ENCODE results near the gene ZDHHC12.

The ZDHHC12 gene

DNA sequence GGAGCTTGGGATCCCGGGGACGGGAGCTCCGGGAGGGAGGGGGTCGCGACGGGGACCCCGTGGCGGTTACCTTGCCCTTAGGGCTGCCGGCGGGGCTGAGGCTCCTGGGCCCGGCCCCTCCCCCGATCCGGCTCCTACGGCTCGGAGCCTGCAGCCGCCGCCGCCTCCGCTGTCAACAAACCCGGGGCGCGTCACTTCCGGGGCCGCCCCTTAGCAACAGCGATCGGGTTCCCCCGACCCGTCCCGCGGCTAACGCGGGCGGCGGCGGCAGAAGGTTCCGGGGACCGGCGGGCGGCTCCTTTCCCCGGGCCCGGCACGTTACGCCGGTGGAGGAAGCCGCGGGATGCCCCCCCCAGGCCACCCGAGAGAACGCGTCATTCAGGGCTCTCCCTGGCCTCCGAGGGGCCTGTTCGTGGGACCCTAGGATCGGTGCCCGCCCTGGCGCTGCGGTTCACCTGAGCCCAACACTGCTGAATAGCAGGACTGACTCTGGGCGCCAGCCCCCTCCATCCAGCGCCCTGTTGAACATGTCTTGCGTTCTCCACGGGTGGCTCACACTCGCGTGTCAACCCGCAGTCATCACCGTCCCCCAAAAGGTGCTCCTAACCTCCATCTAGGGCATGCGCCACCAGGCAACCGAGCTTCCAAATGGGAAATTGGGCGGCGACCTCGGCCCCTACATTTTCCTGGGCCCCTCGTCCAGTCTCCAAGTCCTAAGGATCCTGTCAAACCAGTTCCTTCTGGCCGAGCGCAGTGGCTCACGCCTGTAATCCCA, 48.0 kb upstream of the ZDHHC12 start, which contains the start of gene ZER1 (continued):
- TF ChIP-seq, protein P1, sequence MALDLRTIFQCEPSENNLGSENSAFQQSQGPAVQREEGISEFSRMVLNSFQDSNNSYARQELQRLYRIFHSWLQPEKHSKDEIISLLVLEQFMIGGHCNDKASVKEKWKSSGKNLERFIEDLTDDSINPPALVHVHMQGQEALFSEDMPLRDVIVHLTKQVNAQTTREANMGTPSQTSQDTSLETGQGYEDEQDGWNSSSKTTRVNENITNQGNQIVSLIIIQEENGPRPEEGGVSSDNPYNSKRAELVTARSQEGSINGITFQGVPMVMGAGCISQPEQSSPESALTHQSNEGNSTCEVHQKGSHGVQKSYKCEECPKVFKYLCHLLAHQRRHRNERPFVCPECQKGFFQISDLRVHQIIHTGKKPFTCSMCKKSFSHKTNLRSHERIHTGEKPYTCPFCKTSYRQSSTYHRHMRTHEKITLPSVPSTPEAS (tag by site-specific recombination; IDR thresholded peaks at IDR 0.05), result peak; percentile 53; the same call in 1 of the 2 replicates
- TF ChIP-seq ZNF202 (tag by site-specific recombination; IDR thresholded peaks at IDR 0.05; ENCODE audit: borderline replicate concordance), result no peak
- TF ChIP-seq, protein P2, sequence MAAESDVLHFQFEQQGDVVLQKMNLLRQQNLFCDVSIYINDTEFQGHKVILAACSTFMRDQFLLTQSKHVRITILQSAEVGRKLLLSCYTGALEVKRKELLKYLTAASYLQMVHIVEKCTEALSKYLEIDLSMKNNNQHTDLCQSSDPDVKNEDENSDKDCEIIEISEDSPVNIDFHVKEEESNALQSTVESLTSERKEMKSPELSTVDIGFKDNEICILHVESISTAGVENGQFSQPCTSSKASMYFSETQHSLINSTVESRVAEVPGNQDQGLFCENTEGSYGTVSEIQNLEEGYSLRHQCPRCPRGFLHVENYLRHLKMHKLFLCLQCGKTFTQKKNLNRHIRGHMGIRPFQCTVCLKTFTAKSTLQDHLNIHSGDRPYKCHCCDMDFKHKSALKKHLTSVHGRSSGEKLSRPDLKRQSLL (tag by site-specific recombination; IDR thresholded peaks at IDR 0.05), result peak; percentile 28; the same call in 1 of the 2 replicates
- peak; percentile 57 for TF ChIP-seq ZIC2 (tag by site-specific recombination; IDR thresholded peaks at IDR 0.05)
- no peak for TF ChIP-seq ZNF404 (tag by site-specific recombination; IDR thresholded peaks at IDR 0.05)
- peak; percentile 93 for TF ChIP-seq SCRT1 (tag by site-specific recombination; IDR thresholded peaks at IDR 0.05; ENCODE audit: borderline replicate concordance)
- TF ChIP-seq ZBTB17 (tag by site-specific recombination; IDR thresholded peaks at IDR 0.05), result peak; percentile 80
- no peak for TF ChIP-seq ZNF423 (tag by site-specific recombination; IDR thresholded peaks at IDR 0.05)
- TF ChIP-seq, protein P3, sequence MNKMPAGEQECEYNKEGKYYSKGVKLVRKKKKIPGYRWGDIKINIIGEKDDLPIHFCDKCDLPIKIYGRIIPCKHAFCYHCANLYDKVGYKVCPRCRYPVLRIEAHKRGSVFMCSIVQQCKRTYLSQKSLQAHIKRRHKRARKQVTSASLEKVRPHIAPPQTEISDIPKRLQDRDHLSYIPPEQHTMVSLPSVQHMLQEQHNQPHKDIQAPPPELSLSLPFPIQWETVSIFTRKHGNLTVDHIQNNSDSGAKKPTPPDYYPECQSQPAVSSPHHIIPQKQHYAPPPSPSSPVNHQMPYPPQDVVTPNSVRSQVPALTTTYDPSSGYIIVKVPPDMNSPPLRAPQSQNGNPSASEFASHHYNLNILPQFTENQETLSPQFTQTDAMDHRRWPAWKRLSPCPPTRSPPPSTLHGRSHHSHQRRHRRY (tag by site-specific recombination; IDR thresholded peaks at IDR 0.05), result no peak

DNA sequence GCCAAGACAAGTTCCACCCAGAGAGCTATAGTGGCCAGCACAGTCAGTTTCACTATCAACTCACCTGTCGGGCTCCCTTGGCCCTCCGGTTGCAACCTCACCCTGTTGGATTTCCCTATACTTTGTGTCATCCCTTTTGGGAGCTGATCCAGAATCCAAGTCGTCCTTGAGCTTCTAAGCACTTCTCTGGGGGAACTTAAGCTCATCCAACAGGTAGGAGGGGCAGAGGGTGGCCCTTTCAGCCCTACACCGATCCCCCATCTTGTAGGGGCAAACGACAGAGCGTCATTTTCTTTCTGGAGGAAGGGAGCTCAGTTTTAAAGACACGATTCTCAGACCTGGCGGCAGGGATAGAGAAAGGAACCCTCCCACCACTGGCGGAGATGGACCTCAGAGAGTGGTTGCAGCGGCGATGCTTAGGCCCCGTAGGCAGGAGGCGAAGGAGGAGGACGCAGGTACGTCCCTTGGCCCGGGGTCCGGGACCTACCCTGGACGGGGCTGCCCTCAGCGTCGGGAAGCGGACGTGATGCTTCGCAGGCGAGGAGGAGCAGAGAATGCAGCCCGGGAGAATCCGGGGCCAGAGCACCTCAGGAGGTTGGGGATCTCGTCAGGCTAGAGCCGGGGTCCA, 47.3 kb upstream of the ZDHHC12 start:
- Histone ChIP-seq H3K4me3 (ENCODE audit: low read depth, low read length) (peak overlapping the region; percentile 64), H3K9me3 (ENCODE audit: control insufficient read depth, insufficient read depth, low read depth, low read length) (no peaks in the 10 kb centered on the region), H3K36me3 (ENCODE audit: control insufficient read depth in 2 of 2, insufficient read depth in 1 of 2, low read length in 2 of 2) (peaks cover 0 to 16% of the 10 kb centered on the region in 2 experiments; a peak in 1 of 3 replicates), H3K4me1 (ENCODE audit: control insufficient read depth, insufficient read depth, low read length) (no peaks in the 10 kb centered on the region), H3K27ac (ENCODE audit: extremely low read depth, low read depth, low read length) (peak overlapping the region; percentile 62)
- ChIA-PET POLR2A (interaction anchor here (0.5 to 1.1 kb wide), 5 partner anchors 10 to 410 kb away, joined by 4 to 5 read pairs (median 5); partner anchors contain the start of genes ENDOG and SPOUT1), CTCF (interaction anchor here (0.9 to 1.3 kb wide), 4 partner anchors 17 to 108 kb away, joined by 4 to 7 read pairs (median 6); partner anchors contain the start of gene ENDOG)
- no peak for TF ChIP-seq ZNF274 (IDR thresholded peaks at IDR 0.05; ENCODE audit: low read length)
- no peak for TF ChIP-seq ZNF274 (tag by site-specific recombination; IDR thresholded peaks at IDR 0.05; ENCODE audit: borderline replicate concordance)
- TF ChIP-seq, protein P4, sequence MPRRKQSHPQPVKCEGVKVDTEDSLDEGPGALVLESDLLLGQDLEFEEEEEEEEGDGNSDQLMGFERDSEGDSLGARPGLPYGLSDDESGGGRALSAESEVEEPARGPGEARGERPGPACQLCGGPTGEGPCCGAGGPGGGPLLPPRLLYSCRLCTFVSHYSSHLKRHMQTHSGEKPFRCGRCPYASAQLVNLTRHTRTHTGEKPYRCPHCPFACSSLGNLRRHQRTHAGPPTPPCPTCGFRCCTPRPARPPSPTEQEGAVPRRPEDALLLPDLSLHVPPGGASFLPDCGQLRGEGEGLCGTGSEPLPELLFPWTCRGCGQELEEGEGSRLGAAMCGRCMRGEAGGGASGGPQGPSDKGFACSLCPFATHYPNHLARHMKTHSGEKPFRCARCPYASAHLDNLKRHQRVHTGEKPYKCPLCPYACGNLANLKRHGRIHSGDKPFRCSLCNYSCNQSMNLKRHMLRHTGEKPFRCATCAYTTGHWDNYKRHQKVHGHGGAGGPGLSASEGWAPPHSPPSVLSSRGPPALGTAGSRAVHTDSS (tag by site-specific recombination; IDR thresholded peaks at IDR 0.05), result no peak
- TF ChIP-seq ZNF140 (tag by site-specific recombination; IDR thresholded peaks at IDR 0.05), result no peak
- 0 out of 2 replicates have a peak, but pooled peaks have one; percentile 6 for TF ChIP-seq ZBTB17 (tag by site-specific recombination; IDR thresholded peaks at IDR 0.05)
- TF ChIP-seq OSR2 (tag by site-specific recombination; IDR thresholded peaks at IDR 0.05), result no peak
- no peak for TF ChIP-seq SETDB1 (IDR thresholded peaks at IDR 0.05; ENCODE audit: insufficient read length, low read length)
- peak; percentile 61 for TF ChIP-seq ZBTB48 (tag by site-specific recombination; IDR thresholded peaks at IDR 0.05)
- TF ChIP-seq ZNF416 (tag by site-specific recombination; IDR thresholded peaks at IDR 0.05), result no peak
- TF ChIP-seq, protein P5, sequence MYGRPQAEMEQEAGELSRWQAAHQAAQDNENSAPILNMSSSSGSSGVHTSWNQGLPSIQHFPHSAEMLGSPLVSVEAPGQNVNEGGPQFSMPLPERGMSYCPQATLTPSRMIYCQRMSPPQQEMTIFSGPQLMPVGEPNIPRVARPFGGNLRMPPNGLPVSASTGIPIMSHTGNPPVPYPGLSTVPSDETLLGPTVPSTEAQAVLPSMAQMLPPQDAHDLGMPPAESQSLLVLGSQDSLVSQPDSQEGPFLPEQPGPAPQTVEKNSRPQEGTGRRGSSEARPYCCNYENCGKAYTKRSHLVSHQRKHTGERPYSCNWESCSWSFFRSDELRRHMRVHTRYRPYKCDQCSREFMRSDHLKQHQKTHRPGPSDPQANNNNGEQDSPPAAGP (tag by site-specific recombination; IDR thresholded peaks at IDR 0.05), result no peak
- TF ChIP-seq ZNF747 (tag by site-specific recombination; IDR thresholded peaks at IDR 0.05), result no peak
- no peak for TF ChIP-seq KLF1 (tag by site-specific recombination; IDR thresholded peaks at IDR 0.05)
- TF ChIP-seq, protein P6, sequence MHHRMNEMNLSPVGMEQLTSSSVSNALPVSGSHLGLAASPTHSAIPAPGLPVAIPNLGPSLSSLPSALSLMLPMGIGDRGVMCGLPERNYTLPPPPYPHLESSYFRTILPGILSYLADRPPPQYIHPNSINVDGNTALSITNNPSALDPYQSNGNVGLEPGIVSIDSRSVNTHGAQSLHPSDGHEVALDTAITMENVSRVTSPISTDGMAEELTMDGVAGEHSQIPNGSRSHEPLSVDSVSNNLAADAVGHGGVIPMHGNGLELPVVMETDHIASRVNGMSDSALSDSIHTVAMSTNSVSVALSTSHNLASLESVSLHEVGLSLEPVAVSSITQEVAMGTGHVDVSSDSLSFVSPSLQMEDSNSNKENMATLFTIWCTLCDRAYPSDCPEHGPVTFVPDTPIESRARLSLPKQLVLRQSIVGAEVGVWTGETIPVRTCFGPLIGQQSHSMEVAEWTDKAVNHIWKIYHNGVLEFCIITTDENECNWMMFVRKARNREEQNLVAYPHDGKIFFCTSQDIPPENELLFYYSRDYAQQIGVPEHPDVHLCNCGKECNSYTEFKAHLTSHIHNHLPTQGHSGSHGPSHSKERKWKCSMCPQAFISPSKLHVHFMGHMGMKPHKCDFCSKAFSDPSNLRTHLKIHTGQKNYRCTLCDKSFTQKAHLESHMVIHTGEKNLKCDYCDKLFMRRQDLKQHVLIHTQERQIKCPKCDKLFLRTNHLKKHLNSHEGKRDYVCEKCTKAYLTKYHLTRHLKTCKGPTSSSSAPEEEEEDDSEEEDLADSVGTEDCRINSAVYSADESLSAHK (tag by site-specific recombination; IDR thresholded peaks at IDR 0.05), result no peak
- 0 out of 2 replicates have a peak, but pooled peaks have one; percentile 32 for TF ChIP-seq ZNF777 (tag by site-specific recombination; IDR thresholded peaks at IDR 0.05; ENCODE audit: borderline replicate concordance)
- TF ChIP-seq, protein P7, sequence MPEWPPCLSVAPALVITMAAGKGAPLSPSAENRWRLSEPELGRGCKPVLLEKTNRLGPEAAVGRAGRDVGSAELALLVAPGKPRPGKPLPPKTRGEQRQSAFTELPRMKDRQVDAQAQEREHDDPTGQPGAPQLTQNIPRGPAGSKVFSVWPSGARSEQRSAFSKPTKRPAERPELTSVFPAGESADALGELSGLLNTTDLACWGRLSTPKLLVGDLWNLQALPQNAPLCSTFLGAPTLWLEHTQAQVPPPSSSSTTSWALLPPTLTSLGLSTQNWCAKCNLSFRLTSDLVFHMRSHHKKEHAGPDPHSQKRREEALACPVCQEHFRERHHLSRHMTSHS (tag by site-specific recombination; IDR thresholded peaks at IDR 0.05), result no peak
- TF ChIP-seq ZNF335 (tag by site-specific recombination; conservative IDR thresholded peaks at IDR 0.05), result peak; percentile 87
- TF ChIP-seq ZNF214 (tag by site-specific recombination; IDR thresholded peaks at IDR 0.05; ENCODE audit: borderline replicate concordance), result no peak

Data from HEK293 (cell line).